ENCODE measurements around the gene ATP5PO. TPM values are rescaled to one million over a fixed set of nuclear protein-coding genes. Genes with fewer than 3 reads are reported as not detected.
A peak's percentile ranks its signal among the peaks of the same experiment; 100 is the strongest.

Gene ATP5PO
- total RNA-seq, 1 experiment from 2014 or later = 264 TPM

DNA sequence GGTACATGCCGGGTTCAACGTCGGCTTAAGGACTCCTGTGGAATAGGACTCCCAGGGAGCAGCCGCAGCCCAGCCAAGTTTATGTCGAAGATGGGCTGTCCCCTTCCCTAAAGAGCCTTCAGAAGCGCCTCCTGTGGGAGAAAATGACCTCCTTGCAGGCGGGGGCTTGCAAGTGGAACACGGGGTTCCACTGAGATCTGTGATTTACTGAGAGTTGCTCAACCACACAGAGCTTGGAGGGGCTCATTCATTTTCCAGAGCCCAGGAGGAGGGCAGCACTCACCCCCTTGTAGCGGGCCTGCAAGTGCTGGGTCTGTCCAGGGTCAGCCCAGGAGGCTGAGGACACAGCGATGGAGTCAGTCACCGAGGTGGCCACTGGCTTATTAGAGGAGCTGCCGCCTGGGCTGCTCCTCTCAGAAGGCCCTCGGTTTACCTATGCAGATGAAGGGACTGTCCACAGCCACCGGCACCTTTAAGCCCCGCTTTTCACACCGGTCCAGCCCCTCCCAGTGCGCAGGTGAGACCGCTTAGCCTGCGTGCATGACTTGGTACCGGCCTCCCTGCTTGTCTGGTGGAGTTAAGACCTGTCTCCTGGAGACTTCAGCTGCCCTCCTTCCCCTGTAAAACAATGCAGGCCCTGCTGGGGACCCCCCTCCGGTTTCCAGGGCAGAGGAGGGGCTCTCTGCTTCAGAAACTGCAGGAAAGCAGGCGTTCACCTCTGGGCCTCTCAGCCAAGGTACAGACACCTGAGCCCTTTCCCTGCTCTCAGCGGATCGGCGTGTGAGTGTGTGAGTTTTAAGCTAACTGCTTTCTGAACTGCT, 57.5 kb downstream of the ATP5PO start:
- ChIA-PET CTCF (interaction anchor here (1.0 to 1.6 kb wide), 4 partner anchors 35 to 252 kb away, joined by 3 to 4 read pairs (median 4); no protein-coding TSS in a partner anchor), POLR2A (no interaction called here)
- H3K27ac Mint-ChIP-seq = 0 out of 2 replicates have a peak overlapping the region, but pooled peaks have one; percentile 51
- TF ChIP-seq ZNF423 (CRISPR knock-in tag; IDR thresholded peaks at IDR 0.05) (peak; percentile 87), ATF3 (CRISPR knock-in tag; conservative IDR thresholded peaks at IDR 0.05) (no peak)
- peak; percentile 75 for ATAC-seq
- no peaks in the 10 kb centered on the region for H3K36me3 Mint-ChIP-seq
- H3K27me3 Mint-ChIP-seq (ENCODE audit: low read depth) = no peaks in the 10 kb centered on the region
- H3K4me1 Mint-ChIP-seq = peaks cover 21% of the 10 kb centered on the region
- peak; percentile 40 for DNase-seq (ENCODE audit: low spot score)
- no peak overlapping the region; the same call in 1 of the 2 replicates for H3K4me3 Mint-ChIP-seq
- H3K9me3 Mint-ChIP-seq = no peaks in the 10 kb centered on the region

- ChIA-PET CTCF (no interaction called here), POLR2A (interaction anchor here (0.6 kb wide), 1 partner anchor 14 kb away, joined by 4 read pairs; no protein-coding TSS in a partner anchor)
- H3K36me3 Mint-ChIP-seq = no peaks in the 10 kb centered on the region
- no peaks in the 10 kb centered on the region for H3K27me3 Mint-ChIP-seq (ENCODE audit: low read depth)
- peaks cover 21% of the 10 kb centered on the region for H3K4me1 Mint-ChIP-seq
- no peak overlapping the region for H3K4me3 Mint-ChIP-seq
- H3K9me3 Mint-ChIP-seq = no peaks in the 10 kb centered on the region
- no peak overlapping the region for H3K27ac Mint-ChIP-seq
- no peak for ATAC-seq
- DNase-seq (ENCODE audit: low spot score) = no peak
- TF ChIP-seq NR2C2 (CRISPR knock-in tag; IDR thresholded peaks at IDR 0.05) = no peak
- TF ChIP-seq ZNF281 (CRISPR knock-in tag; IDR thresholded peaks at IDR 0.05) = no peak
- no peak for TF ChIP-seq PREB (CRISPR knock-in tag; IDR thresholded peaks at IDR 0.05; ENCODE audit: borderline replicate concordance)
- no peak for TF ChIP-seq STAT6 (CRISPR knock-in tag; conservative IDR thresholded peaks at IDR 0.05; ENCODE audit: low read depth)
- TF ChIP-seq HMGA2 (CRISPR knock-in tag; IDR thresholded peaks at IDR 0.05) = no peak
- TF ChIP-seq FOXP1 (CRISPR knock-in tag; IDR thresholded peaks at IDR 0.05; ENCODE audit: borderline replicate concordance) = no peak
- TF ChIP-seq KAT7 (CRISPR knock-in tag; IDR thresholded peaks at IDR 0.05; ENCODE audit: borderline replicate concordance) = no peak
These were observed 58.6 kb downstream of the ATP5PO start for GRCh38 chr21:33856893-33857527.

- peak; percentile 33 for ATAC-seq
- DNase-seq (ENCODE audit: low spot score) = peak; percentile 49
- TF ChIP-seq NR3C1 (CRISPR knock-in tag; conservative IDR thresholded peaks at IDR 0.05; ENCODE audit: low read depth) = no peak
- TF ChIP-seq CTCF (IDR thresholded peaks at IDR 0.05) = 0 out of 2 replicates have a peak, but pooled peaks have one; percentile 34
These were observed 60.4 kb downstream of the ATP5PO start for GRCh38 chr21:33855190-33855589.

More at GRCh38 chr21:33855190-33855589, 60.4 kb downstream of the ATP5PO start:
- ChIA-PET POLR2A (no interaction called here), CTCF (interaction anchor here (0.8 to 2.2 kb wide), 5 partner anchors 10 to 182 kb away, joined by 3 to 9 read pairs (median 4); no protein-coding TSS in a partner anchor)
- H3K4me1 Mint-ChIP-seq = peaks cover 21% of the 10 kb centered on the region
- H3K27me3 Mint-ChIP-seq (ENCODE audit: low read depth) = no peaks in the 10 kb centered on the region
- no peaks in the 10 kb centered on the region for H3K9me3 Mint-ChIP-seq
- H3K27ac Mint-ChIP-seq = no peak overlapping the region
- H3K4me3 Mint-ChIP-seq = no peak overlapping the region
- H3K36me3 Mint-ChIP-seq = no peaks in the 10 kb centered on the region

Data from WTC11 (cell line).